GM13976 (cell line): ENCODE data around the gene ZKSCAN1.
"Not testable (repeated sequence)": the region's sequence is repeated elsewhere in the genome, so short reads cannot be mapped to it uniquely, and the experiment has no call there.

ENCODE experiments used
- DNase-seq: peaks from one replicate; pipeline ENCODE4 v3.0.0; 2012; ENCODE audit warnings: low spot score
- in situ Hi-C: fragments of 300-500 bp; cut with MboI; formaldehyde crosslinking; loops from one replicate; pipeline ENCODE4 v1.12.0; 2022; ENCODE audit warnings: low sequenced_read_pairs, mixed read lengths, inconsistent platforms; ENCODE audit not compliant: unreplicated experiment
- TF ChIP-seq, protein P1 (sequence below): IDR thresholded peaks from 2 replicates; pipeline ENCODE4 v1.5.1; 2012; ENCODE audit warnings: borderline replicate concordance, mild to moderate bottlenecking; ENCODE audit not compliant: insufficient read depth; ENCODE audit errors: extremely low read depth, missing control alignments, control extremely low read depth

ZKSCAN1 gene

DNA sequence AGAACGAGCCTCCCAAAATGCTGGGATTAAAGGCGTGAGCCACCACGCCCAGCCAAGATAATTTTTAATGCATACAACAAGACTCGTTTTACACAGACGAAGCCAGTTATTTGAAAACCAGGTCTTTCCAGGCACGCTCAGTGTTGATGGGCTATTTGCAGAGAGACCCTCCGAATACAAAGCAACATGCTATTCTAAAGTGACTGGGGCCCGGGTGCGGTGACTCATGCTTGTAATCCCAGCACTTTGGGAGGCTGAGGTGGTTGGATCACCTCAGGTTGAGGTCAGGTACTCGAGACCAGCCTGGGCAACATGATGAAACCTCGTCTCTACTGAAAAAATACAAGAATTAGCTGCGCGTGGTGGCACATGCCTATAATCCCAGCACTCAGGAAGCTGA is 38.8 kb upstream of the ZKSCAN1 start:
- no peak for DNase-seq
- TF ChIP-seq, protein P1, sequence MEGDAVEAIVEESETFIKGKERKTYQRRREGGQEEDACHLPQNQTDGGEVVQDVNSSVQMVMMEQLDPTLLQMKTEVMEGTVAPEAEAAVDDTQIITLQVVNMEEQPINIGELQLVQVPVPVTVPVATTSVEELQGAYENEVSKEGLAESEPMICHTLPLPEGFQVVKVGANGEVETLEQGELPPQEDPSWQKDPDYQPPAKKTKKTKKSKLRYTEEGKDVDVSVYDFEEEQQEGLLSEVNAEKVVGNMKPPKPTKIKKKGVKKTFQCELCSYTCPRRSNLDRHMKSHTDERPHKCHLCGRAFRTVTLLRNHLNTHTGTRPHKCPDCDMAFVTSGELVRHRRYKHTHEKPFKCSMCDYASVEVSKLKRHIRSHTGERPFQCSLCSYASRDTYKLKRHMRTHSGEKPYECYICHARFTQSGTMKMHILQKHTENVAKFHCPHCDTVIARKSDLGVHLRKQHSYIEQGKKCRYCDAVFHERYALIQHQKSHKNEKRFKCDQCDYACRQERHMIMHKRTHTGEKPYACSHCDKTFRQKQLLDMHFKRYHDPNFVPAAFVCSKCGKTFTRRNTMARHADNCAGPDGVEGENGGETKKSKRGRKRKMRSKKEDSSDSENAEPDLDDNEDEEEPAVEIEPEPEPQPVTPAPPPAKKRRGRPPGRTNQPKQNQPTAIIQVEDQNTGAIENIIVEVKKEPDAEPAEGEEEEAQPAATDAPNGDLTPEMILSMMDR: no peak
- in situ Hi-C loops: no loop called here

DNA sequence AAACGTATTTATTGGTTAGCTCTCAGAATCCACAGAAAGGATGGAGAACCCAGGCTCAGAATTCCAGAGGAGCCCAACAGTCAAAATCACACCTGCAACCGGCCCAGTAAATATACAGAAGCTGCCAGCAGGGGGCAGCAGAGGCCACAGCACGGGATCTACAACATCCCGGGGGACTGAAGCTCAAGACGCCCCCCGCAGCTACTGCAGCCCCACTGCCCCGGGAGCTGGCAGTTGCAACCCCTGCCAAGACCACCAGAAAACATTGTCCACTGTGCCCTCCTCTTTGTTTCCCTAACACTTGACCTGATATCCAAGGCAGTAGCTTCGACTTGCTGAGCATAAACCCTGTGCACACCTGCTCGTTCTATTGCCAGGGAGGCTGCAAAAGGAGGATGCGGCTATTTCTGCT is 35.6 kb upstream of the ZKSCAN1 start:
- in situ Hi-C loops: loop anchor here (10.0 kb wide), 1 partner anchor 65 kb away; the partner anchor contains the start of gene TRIM4
- TF ChIP-seq, protein P1: peak; percentile 20
- not testable (repeated sequence) for DNase-seq

DNA sequence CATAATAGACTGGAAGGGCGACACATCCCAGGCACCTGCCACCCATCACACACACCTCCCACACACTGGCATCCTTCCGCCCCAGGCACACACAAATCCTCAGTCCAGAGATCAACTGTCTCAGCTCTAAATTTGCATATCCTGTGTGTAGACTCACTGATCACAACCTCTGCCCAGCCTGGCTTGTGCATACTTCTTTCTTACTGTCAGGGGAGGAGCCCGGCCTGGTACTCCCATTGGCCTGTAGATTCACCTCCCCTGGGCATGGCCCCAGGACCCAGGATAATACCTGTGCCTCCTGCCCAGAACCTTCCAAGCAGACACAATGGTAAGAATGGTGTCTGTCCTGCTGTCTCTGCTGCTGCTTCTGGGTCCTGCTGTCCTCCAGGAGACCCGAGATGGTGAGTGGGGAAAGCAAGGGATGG is 34.9 kb upstream of the ZKSCAN1 start:
- in situ Hi-C loops: loop anchor here (10.0 kb wide), 1 partner anchor 66 kb away; the partner anchor contains the start of gene TRIM4
- DNase-seq: not testable (repeated sequence)

DNA sequence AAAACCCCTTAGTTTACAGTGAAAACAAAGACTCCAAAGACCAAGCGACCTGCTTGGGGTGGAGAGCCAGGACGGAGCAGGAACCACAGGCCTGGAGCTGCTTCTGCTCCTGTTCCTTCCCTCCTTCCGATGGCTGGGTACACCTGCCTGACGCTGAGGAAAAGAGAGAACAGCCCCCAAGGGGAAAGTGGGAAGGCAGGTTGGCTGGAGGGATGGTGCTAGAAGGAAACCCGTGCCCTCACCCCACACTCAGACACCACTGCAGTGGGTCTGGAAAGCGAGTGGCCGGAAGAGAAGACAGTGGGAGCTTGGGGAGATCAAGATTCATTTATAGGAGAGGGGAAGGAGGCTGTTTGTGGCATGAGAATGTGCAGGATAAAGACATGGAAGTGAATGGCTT is 34.3 kb upstream of the ZKSCAN1 start:
- in situ Hi-C loops: loop anchor here (10.0 kb wide), 1 partner anchor 66 kb away; the partner anchor contains the start of gene TRIM4
- not testable (repeated sequence) for DNase-seq

DNA sequence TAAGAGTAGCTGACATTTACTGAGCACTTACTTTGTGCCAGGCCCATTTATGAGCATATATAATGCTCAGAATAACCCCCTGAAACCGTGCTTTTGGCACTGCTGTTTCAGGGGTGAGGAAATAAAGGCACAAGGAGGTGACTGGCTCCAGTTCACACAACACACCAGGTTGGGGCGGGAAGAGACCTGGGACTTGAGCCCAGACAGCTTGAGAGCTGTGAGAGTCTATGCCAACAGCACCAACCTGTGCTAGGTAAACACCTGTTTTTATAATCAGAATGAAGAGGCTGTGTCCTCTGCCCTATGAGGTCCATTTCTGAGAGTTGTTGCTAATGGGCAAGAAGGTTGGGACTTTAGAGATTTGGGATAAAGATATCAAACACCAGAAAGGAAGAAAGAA is 30.8 kb upstream of the ZKSCAN1 start:
- in situ Hi-C loops: loop anchor here (10.0 kb wide), 1 partner anchor 70 kb away; the partner anchor contains the start of gene TRIM4
- no peak for DNase-seq

DNA sequence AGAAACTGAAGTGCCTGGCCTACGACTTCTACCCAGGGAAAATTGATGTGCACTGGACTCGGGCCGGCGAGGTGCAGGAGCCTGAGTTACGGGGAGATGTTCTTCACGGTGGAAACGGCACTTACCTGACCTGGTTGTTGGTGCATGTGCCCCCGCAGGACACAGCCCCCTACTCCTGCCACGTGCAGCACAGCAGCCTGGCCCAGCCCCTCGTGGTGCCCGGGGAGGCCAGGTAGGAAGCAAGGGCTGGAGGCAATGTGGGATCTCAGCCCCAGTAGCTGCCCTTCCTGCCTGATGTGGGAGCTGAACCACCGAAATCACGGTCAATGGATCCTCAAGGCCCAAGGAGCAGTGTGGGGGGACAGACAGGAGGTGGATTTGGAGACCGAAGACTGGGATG is 28.1 kb upstream of the ZKSCAN1 start:
- in situ Hi-C loops: loop anchor here (10.0 kb wide), 1 partner anchor 73 kb away; the partner anchor contains the start of gene TRIM4
- DNase-seq: not testable (repeated sequence)

More for the DNA sequence above, 30.8 kb upstream of the ZKSCAN1 start:
- TF ChIP-seq, protein P1: no peak

DNA sequence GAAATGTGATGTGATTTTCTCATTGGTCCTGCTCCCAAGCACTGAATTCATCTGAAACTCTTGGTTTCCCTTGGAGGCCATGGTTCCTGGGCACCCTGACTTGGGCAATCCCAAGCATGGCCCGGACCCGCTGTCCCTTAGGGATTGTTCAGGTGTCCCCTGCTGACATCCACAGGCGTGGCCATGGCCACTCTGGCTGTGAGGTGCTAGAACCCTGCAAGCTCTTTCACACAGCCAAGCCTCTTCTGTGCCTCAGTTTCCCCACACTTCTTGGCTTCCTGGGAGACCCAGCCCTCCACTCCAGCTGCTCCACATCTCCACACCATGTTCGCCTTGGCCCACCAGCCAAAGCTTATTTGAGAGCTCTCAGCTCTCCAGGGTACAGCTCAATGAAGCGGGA is 27.6 kb upstream of the ZKSCAN1 start:
- no peak for DNase-seq
- TF ChIP-seq, protein P1: no peak
- in situ Hi-C loops: loop anchor here (10.0 kb wide), 1 partner anchor 73 kb away; the partner anchor contains the start of gene TRIM4

DNA sequence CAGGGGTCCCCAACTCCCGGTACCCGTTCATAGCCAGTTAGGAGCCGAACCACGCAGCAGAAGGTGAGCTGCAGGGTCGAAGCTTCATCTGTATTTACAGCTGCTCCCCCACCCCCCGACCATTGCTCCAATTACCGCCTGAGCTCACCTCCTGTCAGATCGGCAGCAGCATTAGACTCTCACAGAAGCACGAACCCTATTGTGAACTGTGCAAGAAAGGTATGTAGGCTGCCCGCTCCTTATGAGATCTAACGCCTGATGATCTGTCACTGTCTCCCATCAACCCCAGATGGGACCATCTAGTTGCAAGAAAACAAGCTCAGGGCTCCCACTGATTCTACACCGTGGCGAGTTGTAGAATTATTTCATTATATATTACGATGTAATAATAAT is 24.9 kb upstream of the ZKSCAN1 start:
- DNase-seq: no peak
- TF ChIP-seq, protein P1: no peak
- in situ Hi-C loops: loop anchor here (10.0 kb wide), 1 partner anchor 84 kb away; no protein-coding TSS in a partner anchor

DNA sequence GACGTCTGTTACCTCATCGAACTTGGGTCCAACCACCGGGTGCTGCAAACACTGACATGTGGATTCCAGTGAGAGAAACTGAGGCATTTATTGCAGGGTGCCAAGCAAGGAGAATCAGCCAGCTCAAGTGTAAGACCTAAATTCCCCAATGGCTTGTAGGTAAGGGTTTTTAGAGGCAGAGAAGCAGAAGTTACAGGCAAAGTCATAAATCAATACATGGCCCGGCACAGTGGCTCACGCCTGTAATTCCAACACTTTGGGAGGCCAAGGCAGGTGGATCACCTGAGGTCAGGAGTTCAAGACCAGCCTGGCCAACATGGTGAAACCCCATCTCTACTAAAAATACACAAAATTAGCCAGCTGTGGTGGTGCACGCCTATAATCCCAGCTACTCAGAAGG is 23.9 kb upstream of the ZKSCAN1 start:
- in situ Hi-C loops: loop anchor here (10.0 kb wide), 1 partner anchor 83 kb away; no protein-coding TSS in a partner anchor

More for the DNA sequence above, 23.9 kb upstream of the ZKSCAN1 start:
- DNase-seq: not testable (repeated sequence)
